ENCODE measurements around the gene TRIM29.

Gene TRIM29

DNA sequence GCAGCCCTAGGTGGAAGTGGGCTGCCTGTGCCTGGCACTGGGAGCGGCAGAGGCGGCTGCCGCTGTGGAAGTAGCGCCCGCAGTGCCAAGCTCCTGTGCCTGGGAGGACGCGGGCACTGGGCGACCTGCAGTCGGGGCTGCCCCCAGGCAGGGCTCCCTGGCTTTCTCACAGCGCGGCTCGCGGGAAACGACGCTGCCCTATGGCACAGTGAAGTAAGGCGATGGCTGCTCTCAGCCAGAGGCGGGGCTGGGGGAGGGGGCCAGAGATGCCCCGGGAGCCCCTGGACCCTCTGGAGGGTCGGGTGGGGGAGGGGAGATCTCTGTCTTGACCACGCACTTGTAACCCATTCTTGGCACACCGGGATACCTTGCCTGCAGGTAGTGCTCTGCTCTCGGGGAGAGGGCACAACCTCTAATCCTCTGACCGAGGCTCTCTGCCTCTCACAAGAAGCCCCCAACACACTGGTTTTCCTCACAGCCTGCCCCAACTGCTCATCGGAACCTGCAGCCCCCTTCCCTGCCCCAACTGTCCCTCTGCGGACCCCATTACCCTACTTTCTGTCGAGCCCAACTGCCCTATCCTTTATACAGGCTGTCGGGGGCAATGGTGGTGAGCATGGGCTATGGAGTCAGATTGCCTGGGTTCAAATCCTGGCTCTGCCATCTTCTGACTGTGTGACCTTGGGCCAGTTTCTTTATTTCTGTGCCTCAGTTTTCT, 32.2 kb upstream of the TRIM29 start:
- DNase-seq (ENCODE audit: low read depth): no peak
- peak overlapping the region; percentile 58 for H3K4me3 ChIP-seq (ENCODE audit: low read length)
- TF ChIP-seq, protein P1, sequence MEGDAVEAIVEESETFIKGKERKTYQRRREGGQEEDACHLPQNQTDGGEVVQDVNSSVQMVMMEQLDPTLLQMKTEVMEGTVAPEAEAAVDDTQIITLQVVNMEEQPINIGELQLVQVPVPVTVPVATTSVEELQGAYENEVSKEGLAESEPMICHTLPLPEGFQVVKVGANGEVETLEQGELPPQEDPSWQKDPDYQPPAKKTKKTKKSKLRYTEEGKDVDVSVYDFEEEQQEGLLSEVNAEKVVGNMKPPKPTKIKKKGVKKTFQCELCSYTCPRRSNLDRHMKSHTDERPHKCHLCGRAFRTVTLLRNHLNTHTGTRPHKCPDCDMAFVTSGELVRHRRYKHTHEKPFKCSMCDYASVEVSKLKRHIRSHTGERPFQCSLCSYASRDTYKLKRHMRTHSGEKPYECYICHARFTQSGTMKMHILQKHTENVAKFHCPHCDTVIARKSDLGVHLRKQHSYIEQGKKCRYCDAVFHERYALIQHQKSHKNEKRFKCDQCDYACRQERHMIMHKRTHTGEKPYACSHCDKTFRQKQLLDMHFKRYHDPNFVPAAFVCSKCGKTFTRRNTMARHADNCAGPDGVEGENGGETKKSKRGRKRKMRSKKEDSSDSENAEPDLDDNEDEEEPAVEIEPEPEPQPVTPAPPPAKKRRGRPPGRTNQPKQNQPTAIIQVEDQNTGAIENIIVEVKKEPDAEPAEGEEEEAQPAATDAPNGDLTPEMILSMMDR (IDR thresholded peaks at IDR 0.05; ENCODE audit: insufficient read depth, low read depth, low read length, missing control alignments): no peak

DNA sequence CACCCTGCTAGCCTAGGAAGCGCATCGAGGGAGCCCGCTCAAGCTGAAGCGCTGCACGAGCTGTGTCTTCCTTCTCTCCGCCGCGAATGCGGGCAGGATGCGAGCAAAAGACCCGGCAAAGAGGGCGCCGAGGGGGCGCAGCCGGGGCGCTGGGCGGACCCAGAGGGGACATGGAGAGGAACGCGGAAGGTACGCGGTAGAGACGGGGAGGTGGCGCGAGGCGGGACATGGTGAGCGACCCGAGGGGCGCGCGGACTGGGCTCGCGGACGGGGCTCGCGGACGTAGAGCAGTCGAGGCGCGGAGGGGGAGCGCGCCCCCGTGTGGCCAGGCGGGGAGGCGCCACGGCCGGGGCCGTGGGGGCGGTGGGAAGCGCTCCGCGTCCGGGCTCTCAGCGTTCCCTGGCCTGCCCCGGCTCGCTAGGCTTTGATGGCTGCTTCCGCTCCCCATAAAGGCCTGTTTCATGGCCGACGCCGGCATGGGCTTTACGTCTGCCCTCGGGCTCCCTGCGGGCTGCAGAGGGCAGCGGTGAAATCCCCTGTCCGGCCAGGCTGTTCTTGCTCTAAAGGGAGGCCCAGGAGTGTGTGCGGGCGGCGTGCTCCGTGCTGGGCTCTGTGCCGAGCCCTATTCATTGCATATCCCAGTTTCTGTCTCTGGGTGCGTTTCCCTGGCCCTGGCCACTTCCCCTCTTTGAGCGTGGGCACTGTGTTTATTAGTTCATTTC, 31.2 kb upstream of the TRIM29 start:
- TF ChIP-seq, protein P1 (IDR thresholded peaks at IDR 0.05; ENCODE audit: insufficient read depth, low read depth, low read length, missing control alignments): peak; percentile 26
- peak overlapping the region; percentile 58 for H3K4me3 ChIP-seq (ENCODE audit: low read length)
- DNase-seq (ENCODE audit: low read depth): peak; percentile 77

DNA sequence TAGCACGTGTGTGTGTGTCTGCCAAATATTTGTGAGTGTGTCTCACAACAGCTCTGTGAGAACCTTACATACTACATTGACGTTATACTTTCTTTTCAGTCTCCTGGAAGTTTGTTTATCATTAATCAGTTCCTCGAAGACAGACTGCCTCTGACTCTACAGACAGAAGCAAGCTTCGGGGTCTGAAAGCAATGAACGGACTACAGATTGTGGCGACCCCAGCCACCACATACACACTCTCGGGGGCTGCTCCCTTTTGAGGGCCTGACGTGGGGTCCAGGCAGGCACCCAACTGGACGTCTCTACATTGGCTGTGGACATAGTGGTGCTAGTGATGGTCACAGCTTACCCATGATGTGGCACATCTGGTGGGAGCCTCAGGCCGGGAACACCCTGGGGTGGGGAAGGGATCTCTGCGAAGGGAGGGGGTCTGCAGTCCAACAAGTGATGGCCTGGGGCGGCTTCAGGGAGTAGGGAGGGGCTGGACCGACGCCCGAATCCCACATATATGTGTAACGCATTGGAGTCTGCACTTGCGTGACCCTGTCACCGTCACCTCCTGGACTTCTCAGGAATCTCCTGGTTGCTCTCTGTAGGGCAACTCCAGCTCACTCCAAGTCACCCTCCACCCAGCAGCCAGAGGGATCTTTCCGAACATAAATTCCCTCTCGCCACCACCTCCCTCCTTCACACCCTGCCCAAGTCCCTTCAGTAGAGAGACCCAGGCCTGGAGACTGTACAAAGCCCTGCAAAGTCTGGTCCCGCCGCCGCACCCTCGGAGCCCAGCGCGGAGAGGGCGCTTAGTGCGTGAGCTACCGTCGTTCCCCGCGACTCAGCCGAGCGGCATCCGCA, 30.4 kb upstream of the TRIM29 start:
- TF ChIP-seq, protein P1 (IDR thresholded peaks at IDR 0.05; ENCODE audit: insufficient read depth, low read depth, low read length, missing control alignments): no peak
- peak overlapping the region; percentile 58 for H3K4me3 ChIP-seq (ENCODE audit: low read length)
- DNase-seq (ENCODE audit: low read depth): no peak

DNA sequence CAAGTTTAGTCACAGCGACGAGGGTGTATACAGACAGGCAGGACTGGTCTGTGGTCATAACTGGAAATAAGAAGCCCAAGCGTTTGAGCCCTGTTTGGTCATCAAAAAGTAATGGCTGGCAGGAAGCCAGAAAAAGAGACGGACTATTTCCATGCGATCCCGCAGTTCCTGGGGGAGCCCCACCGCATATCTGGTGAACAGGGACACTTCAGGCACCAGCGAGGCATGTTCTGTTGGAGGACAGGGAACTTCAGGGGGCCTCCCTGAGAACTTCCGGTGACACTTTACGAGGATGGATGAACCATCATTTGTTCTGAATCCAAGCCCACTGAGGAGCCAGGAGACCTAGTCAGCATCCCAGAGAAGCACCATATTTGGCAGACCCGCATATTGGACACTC, 29.7 kb upstream of the TRIM29 start:
- TF ChIP-seq, protein P1 (IDR thresholded peaks at IDR 0.05; ENCODE audit: insufficient read depth, low read depth, low read length, missing control alignments): no peak
- no peak overlapping the region for H3K4me3 ChIP-seq (ENCODE audit: low read length)
- no peak for DNase-seq (ENCODE audit: low read depth)

DNA sequence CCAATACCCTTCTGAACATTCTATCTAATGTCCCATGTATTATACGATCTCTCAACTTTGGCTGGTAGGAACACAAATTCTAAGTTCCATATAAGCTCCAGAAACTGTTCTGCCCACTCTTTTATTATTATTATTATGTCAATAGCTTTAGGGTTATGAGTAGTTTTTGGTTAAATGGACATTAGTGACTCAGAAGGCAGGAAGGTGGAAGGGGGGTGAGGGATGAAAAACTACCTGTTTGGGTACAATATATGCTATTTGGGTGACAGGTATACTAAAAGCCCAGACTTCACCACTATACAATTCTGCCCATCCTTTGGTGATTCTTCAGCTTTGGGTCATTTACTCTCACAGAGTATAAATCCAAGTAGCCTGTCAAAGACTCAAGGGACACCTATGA, 22.5 kb upstream of the TRIM29 start:
- no peak overlapping the region for H3K4me3 ChIP-seq (ENCODE audit: low read length)
- DNase-seq (ENCODE audit: low read depth): no peak
- TF ChIP-seq, protein P1 (IDR thresholded peaks at IDR 0.05; ENCODE audit: insufficient read depth, low read depth, low read length, missing control alignments): no peak

DNA sequence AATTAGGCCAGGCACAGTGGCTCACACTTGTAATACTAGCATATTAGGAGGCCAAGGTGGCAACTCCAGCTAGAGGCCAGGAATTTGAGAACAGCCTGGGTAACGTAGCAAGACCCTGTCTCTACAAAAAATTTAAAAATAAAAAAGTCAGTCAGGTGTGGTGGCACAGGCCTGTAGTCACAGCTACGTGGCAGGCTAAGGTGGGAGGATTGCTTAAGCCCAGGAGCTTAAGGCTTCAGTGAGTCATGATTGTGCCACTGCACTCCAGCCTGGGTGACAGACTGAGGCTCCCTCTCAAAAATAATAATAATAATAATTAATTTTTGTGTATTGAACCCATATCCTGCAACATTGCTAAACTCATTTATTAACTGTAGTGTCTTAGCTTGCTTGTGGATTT, 15.3 kb upstream of the TRIM29 start:
- TF ChIP-seq, protein P1 (IDR thresholded peaks at IDR 0.05; ENCODE audit: insufficient read depth, low read depth, low read length, missing control alignments): no peak
- no peak overlapping the region for H3K4me3 ChIP-seq (ENCODE audit: low read length)
- peak; percentile 91 for DNase-seq (ENCODE audit: low read depth)
